Measurements from ENCODE around the gene C5orf63.

The C5orf63 gene

GRCh38 chr5:127004721-127005120 lies 68.6 kb downstream of the C5orf63 start:
- Histone ChIP-seq H3K27me3 (ENCODE audit: low read depth, low read length) (no peaks in the 10 kb centered on the region), H2AFZ (ENCODE audit: low read depth, low read length) (no peak overlapping the region), H3K79me2 (ENCODE audit: low read length) (no peaks in the 10 kb centered on the region), H3K4me3 (ENCODE audit: low read length) (no peak overlapping the region), H3K4me2 (ENCODE audit: low read length) (no peak overlapping the region), H4K20me1 (ENCODE audit: insufficient read depth, low read length) (no peaks in the 10 kb centered on the region), H3K4me1 (ENCODE audit: low read length) (peaks cover 5% of the 10 kb centered on the region), H3K27ac (ENCODE audit: low read length) (no peak overlapping the region), H3K9ac (ENCODE audit: low read length) (no peak overlapping the region), H3K9me3 (ENCODE audit: insufficient read depth, low read length) (no peaks in the 10 kb centered on the region), H3K36me3 (replicated peaks; ENCODE audit: low read depth, low read length) (no peaks in the 10 kb centered on the region)
- no peak for TF ChIP-seq EZH2phosphoT487 (IDR thresholded peaks at IDR 0.05; ENCODE audit: low read depth)
- TF ChIP-seq, protein P1, sequence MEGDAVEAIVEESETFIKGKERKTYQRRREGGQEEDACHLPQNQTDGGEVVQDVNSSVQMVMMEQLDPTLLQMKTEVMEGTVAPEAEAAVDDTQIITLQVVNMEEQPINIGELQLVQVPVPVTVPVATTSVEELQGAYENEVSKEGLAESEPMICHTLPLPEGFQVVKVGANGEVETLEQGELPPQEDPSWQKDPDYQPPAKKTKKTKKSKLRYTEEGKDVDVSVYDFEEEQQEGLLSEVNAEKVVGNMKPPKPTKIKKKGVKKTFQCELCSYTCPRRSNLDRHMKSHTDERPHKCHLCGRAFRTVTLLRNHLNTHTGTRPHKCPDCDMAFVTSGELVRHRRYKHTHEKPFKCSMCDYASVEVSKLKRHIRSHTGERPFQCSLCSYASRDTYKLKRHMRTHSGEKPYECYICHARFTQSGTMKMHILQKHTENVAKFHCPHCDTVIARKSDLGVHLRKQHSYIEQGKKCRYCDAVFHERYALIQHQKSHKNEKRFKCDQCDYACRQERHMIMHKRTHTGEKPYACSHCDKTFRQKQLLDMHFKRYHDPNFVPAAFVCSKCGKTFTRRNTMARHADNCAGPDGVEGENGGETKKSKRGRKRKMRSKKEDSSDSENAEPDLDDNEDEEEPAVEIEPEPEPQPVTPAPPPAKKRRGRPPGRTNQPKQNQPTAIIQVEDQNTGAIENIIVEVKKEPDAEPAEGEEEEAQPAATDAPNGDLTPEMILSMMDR (IDR thresholded peaks at IDR 0.05; ENCODE audit: low read depth, low read length), result no peak

DNA sequence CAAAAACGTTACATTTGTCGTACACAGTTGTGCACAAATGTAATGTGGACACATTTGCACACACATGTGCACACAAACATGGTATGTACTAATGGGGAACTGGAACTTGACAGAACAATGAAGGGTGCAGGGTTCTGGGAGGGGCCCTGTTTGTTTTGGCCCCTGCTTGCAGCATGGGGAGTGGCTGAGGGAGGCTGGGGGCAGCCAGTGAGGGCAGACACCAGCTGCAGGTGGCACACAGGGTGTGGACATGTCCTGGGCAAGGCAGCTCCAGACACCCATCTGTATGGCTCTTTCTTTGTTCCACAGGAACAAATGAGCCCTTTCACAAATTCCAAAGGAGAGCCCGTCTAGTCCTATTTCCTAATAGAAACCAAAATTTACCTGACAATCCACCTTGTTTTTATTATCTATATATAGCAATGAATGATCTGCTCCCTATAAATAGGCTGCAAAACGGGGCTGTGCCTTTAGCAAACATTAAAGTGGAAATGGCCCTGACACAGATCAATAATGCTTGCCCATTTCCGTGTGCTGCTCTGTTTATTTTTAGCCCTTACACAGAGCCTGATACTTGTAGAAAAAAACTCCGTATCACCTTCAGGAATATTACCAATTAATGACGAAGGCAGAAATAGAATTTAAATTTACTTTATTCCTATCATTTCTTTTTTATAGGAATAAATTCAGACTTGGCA lies 69.4 kb downstream of the C5orf63 start:
- no peaks in the 10 kb centered on the region for H3K9me3 ChIP-seq (ENCODE audit: insufficient read depth, low read length)
- no peak overlapping the region for H2AFZ ChIP-seq (ENCODE audit: low read depth, low read length)
- H4K20me1 ChIP-seq (ENCODE audit: insufficient read depth, low read length), result no peaks in the 10 kb centered on the region
- no peak overlapping the region for H3K9ac ChIP-seq (ENCODE audit: low read length)
- no peak overlapping the region for H3K4me3 ChIP-seq (ENCODE audit: low read length)
- no peaks in the 10 kb centered on the region for H3K79me2 ChIP-seq (ENCODE audit: low read length)
- H3K36me3 ChIP-seq (replicated peaks; ENCODE audit: low read depth, low read length), result no peaks in the 10 kb centered on the region
- no peaks in the 10 kb centered on the region for H3K27me3 ChIP-seq (ENCODE audit: low read depth, low read length)
- TF ChIP-seq EZH2phosphoT487 (IDR thresholded peaks at IDR 0.05; ENCODE audit: low read depth), result no peak
- H3K27ac ChIP-seq (ENCODE audit: low read length), result no peak overlapping the region
- no peak overlapping the region for H3K4me2 ChIP-seq (ENCODE audit: low read length)
- H3K4me1 ChIP-seq (ENCODE audit: low read length), result no peaks in the 10 kb centered on the region

- Histone ChIP-seq H3K27ac (ENCODE audit: low read length) (no peak overlapping the region), H3K4me2 (ENCODE audit: low read length) (no peak overlapping the region), H4K20me1 (ENCODE audit: insufficient read depth, low read length) (no peaks in the 10 kb centered on the region), H2AFZ (ENCODE audit: low read depth, low read length) (no peak overlapping the region), H3K4me1 (ENCODE audit: low read length) (peaks cover 11% of the 10 kb centered on the region), H3K4me3 (ENCODE audit: low read length) (no peak overlapping the region), H3K36me3 (replicated peaks; ENCODE audit: low read depth, low read length) (no peaks in the 10 kb centered on the region), H3K79me2 (ENCODE audit: low read length) (no peaks in the 10 kb centered on the region), H3K9me3 (ENCODE audit: insufficient read depth, low read length) (no peaks in the 10 kb centered on the region), H3K9ac (ENCODE audit: low read length) (no peak overlapping the region), H3K27me3 (ENCODE audit: low read depth, low read length) (no peaks in the 10 kb centered on the region)
- TF ChIP-seq, protein P1 (IDR thresholded peaks at IDR 0.05; ENCODE audit: low read depth, low read length), result no peak
- TF ChIP-seq EZH2phosphoT487 (IDR thresholded peaks at IDR 0.05; ENCODE audit: low read depth), result no peak
Measured at GRCh38 chr5:127002390-127002789, 70.9 kb downstream of the C5orf63 start.

DNA sequence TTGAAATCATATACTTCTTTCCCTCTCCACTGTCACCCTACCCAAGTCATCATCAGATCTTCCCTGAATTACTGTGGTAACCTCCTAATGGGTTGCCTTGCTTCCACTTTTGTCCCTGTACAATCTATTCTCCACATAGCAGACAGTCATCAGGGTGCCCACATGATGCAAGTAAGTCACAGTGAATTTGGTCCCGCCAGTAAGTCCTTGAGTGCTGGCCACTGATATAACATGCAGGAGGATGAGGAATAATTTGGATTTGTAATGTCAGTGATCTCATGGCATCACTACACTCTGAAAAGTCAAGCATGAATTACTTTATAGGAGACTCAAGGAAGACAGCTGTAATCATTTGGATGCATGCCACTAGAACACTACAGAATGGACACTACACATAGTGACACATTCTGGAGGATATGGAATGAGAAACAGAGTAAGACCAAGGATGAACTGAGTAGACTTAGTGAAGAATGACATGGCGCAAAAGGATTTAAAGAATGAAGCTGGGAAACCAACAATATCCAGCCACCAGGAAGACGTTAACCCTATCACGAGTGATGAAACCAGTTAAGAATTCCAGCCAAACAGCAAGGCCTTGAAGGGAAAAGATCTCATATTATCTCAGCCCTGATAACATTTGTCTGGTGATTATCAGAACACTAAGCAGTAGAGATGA lies 71.5 kb downstream of the C5orf63 start:
- Histone ChIP-seq H3K4me1 (ENCODE audit: low read length) (peaks cover 11% of the 10 kb centered on the region), H3K4me2 (ENCODE audit: low read length) (no peak overlapping the region), H3K9me3 (ENCODE audit: insufficient read depth, low read length) (no peaks in the 10 kb centered on the region), H3K27ac (ENCODE audit: low read length) (no peak overlapping the region), H3K27me3 (ENCODE audit: low read depth, low read length) (no peaks in the 10 kb centered on the region), H4K20me1 (ENCODE audit: insufficient read depth, low read length) (no peaks in the 10 kb centered on the region), H3K36me3 (replicated peaks; ENCODE audit: low read depth, low read length) (no peaks in the 10 kb centered on the region), H3K9ac (ENCODE audit: low read length) (no peak overlapping the region), H3K79me2 (ENCODE audit: low read length) (no peaks in the 10 kb centered on the region), H2AFZ (ENCODE audit: low read depth, low read length) (no peak overlapping the region), H3K4me3 (ENCODE audit: low read length) (no peak overlapping the region)
- TF ChIP-seq, protein P1 (IDR thresholded peaks at IDR 0.05; ENCODE audit: low read depth, low read length), result no peak
- TF ChIP-seq EZH2phosphoT487 (IDR thresholded peaks at IDR 0.05; ENCODE audit: low read depth), result no peak

Measured in OCI-LY3 (cell line).